HG03354 (cell line): Measurements from ENCODE around the gene MAPKAP1.

Source experiments
- ATAC-seq: cut with Tn5 transposase; IDR thresholded peaks from one replicate; pipeline ENCODE4 v1.9.1; 2021; ENCODE audit warnings: mild to moderate bottlenecking; ENCODE audit not compliant: unreplicated experiment, poor library complexity, severe bottlenecking

Gene MAPKAP1

GRCh38 chr9:125429476-125430160, 277.4 kb downstream of the MAPKAP1 start:
- no peak for ATAC-seq

- no peak for ATAC-seq
Measured at GRCh38 chr9:125428902-125429467, 278.0 kb downstream of the MAPKAP1 start.

GRCh38 chr9:125428060-125428901, 278.7 kb downstream of the MAPKAP1 start:
- ATAC-seq = no peak

- ATAC-seq = no peak
Measured at GRCh38 chr9:125427556-125427955, 279.5 kb downstream of the MAPKAP1 start.

- ATAC-seq = no peak
Measured at GRCh38 chr9:125426926-125427325, 280.1 kb downstream of the MAPKAP1 start.

- ATAC-seq = no peak
Measured at GRCh38 chr9:125425901-125426515, 281.0 kb downstream of the MAPKAP1 start.

- no peak for ATAC-seq
Measured at GRCh38 chr9:125425170-125425897, 281.7 kb downstream of the MAPKAP1 start.

GRCh38 chr9:125423964-125424363, 283.0 kb downstream of the MAPKAP1 start:
- ATAC-seq = no peak

GRCh38 chr9:125422853-125423252, 284.2 kb downstream of the MAPKAP1 start:
- no peak for ATAC-seq

GRCh38 chr9:125421591-125422181, 285.3 kb downstream of the MAPKAP1 start:
- ATAC-seq = no peak

GRCh38 chr9:125421166-125421565, 285.8 kb downstream of the MAPKAP1 start:
- ATAC-seq = no peak

- ATAC-seq = no peak
Measured at GRCh38 chr9:125418404-125418803, 288.6 kb downstream of the MAPKAP1 start.

GRCh38 chr9:125416517-125416916, 290.5 kb downstream of the MAPKAP1 start:
- no peak for ATAC-seq

- ATAC-seq = no peak
Measured at GRCh38 chr9:125415583-125416460, 291.2 kb downstream of the MAPKAP1 start.

- no peak for ATAC-seq
Measured at GRCh38 chr9:125413579-125413978, 293.4 kb downstream of the MAPKAP1 start.

- no peak for ATAC-seq
Measured at GRCh38 chr9:125412166-125412565, 294.8 kb downstream of the MAPKAP1 start.

- ATAC-seq = no peak
Measured at GRCh38 chr9:125411171-125411756, 295.7 kb downstream of the MAPKAP1 start.

GRCh38 chr9:125410522-125410894, 296.5 kb downstream of the MAPKAP1 start:
- ATAC-seq = no peak
